UCSD-AML1 (cell line): ENCODE results near the gene LIN54.

Source experiments
- DNase-seq: peaks from one replicate; lab custom pipeline; 2025; ENCODE audit not compliant: unreplicated experiment; lab: John Stamatoyannopoulos, UW

LIN54 gene

DNA sequence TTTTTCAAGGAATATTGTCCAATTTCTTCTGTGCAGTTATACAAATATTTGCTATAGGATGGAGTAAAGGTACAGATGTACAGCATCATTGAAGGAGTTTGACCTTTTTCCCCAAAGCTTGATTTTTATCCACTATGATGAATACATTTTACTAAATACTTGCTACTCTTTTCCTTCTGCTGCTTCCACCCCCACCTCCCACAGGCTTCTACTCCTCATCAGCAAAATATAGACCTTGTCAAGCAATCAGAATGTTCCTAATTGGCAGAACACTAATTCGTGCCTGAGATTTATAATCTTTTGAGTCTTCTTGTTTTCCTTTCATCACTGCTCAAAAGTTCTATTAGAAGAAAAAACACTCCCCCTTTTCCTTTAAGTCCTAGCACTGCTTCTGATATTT is 113.9 kb downstream of the LIN54 start:
- no peak for DNase-seq

DNA sequence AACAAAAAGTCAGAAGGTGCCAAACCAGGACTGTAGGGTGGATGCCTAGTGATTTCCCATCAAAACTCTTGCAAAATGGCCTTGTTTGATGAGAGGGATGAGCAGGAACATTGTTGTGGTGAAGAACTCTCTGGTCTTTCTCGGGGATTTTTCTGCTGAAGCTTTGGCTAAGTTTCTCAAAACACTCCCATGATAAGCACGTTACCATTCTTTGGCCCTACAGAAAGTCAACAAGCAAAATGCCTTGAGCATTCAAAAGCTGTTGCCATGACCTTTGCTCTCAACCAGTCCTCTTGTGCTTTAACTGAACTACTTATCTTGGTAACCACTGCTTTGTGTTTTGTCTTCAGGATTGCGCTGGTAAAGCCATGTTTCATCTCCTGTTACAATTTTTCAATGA is 116.7 kb downstream of the LIN54 start:
- no peak for DNase-seq

DNA sequence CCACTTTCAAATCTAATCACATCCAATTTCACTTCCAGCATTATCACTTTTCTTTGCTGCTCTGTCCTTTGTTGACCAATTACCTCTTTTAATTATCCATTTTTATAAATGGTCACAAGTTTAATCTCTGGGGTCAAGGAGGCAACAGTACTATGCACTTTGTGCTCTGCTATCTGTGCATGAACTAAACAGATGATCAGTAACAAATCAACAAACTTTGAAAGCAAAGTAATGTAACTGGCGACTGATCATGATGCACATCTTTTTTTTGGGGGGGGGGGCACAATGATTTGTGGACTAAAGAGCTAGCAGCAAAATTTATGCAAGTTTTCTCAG is 118.2 kb downstream of the LIN54 start:
- no peak for DNase-seq

DNA sequence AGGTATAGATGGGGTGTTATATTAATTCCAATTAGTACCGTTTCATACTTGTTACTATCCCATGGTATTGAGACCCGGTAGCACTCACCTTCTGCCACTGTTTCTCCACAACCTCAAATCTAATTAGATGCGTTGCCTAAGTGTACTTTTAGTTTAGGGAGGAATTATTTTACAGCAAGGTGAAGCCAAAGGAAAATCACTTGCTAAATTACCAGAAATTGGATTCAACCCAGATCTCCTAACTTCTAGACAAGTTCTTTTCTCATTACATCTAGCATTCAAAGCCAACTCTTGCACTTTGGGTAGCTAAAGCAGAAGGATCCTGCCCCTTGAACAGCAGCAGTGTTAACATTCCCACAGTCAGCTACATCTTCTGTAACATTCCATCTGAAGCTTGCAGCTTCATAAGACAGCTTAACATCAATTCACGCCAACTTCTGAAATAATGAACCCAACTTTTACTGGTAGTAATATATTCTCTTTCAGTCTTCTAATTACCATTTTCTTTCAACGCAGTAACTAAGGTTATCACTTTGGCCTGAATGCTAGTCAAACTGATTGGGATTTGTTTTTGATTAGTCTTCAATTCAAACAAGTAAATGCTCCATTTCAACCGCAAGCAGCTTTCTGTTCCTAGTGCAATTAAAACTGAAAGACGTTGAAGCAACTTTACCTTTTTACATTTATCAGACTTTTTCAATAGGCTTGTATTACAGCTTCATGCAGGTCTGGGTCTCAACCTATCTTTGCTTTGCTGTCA is 118.7 kb downstream of the LIN54 start:
- DNase-seq, result no peak

DNA sequence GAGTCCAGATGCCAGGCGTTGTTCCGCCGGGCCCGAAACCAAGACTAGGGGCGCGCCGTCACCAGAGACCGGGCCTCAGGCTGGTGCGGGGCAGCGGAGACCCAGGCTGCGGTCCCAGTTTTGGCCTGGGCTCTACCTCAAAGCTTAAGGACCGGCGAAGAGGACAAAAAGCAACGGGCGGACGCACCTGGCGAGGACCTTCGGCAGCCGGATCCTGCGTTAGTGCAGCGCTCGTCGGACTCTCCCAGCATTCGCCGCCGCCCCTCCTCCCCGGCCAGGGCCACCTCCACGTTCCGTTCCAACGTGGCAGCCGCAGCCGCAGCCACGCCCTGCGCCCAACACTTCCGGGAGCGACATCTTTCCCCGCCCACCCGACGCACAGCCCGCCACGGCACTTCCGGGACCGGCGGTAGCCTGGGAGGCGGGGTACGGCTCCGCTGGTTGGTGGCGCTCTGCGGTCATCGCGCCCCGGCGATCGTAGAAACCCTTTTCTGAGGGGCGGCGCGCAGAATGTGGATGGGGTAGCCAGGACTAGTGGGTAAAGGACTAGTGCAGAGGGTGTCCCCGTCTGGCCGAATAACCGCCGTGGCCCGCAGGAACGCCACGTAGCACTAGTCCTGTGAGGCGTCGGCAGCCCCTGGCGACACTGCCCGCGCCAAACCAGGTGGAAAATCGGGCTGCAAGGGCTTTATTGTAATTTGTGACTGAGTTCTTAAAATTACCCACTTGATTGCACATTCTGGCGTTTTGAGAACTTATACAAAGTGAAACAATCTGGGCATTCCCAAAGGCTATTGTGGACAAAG is 119.5 kb downstream of the LIN54 start, which contains the start of gene SEC31A:
SEC31A (minus strand) TSS at position 253 of the 806 bp plus-strand sequence. CDS start 9,217 bp downstream, outside the sequence.
- peak; percentile 98 for DNase-seq

DNA sequence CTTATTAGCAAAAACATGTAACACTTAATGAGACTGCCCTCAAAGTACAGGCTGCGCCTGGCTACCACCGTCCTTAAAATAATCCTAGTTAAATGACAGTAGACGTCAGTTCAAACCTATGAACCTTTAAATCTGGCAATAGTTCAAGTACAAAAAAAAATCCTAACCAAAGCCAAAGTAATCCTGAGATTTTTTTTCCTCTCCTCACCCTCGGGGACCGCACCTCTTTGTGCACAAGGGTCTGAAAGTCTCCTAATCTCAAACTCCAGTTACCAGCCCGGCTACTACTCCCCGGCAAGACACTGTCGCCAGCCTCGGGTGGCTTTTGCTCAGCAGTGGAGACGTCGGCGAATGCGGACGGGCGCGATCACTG is 120.1 kb downstream of the LIN54 start:
- DNase-seq, result no peak

DNA sequence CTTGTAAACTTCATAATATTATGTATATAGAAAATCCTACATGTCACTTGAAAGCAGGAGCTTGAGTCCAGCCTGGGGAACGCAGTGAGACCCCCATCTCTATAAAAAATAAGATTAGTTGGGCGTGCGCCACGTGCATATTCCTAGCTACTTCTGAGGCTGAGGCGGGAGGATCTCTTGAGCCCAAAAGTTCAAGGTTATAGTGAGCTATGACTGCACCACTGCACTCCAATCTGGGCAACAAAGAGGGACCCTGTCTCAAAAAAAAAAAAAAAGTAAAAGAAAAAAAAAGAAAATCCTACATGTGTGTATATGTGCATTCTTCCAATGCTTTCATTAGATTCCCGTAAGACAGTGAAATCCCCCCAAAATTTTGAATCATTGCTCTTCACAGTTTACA is 121.3 kb downstream of the LIN54 start:
- DNase-seq, result no peak

DNA sequence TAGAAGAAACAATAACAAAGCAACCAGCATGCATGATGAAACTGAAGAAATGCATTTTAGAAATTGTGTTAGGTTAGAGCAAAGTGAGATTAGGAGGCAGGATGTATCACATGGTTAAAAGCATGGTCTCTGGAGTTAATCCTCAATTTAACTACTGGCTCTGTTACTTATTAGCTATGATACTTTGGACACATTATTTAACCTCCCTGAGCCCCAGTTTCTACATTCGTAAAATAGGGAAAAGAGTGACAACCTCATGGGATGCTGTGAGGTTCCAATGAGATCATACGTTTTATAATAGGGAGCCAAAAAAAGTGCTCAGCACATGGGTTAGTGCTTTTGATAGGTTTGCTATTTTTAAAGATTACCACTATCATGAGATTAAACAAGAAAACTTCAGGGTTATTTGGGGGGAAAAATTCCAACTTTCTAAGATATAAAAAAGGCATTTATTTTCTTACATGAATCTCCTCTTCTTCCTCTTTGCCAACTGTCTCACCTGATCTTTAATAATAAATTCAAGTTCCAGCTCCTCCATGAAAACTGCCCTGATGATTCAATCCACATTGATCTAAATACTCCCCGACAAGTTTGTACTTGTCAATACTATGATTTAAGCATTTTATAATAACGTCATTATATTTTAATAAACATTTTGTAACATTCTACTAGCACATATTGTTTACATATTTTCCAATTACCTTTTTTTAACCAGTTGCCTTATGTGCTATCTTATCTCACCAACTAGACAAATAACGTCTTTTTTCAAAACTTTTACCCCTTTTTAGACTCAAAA is 124.3 kb downstream of the LIN54 start:
- no peak for DNase-seq

DNA sequence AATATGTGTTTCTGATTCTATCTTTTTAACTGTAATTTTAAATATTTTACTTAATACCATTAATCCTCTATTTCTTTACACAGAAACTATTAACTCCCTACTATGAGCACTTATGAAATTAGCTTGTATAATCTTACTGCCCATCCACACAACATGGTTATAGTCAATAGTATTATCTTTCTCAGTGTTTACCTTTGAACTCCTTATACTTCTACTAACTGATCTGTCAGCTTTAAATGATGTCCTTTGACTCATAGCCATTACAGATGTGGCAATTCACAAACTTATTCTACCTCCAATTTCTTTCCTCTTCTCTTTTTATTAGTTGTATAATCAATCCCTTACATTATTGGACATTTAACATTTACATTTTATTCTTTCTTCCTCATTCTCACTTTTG is 125.2 kb downstream of the LIN54 start:
- DNase-seq, result no peak
